ENCODE measurements around the gene SMARCA2.
"Not testable (repeated sequence)": the region's sequence is repeated elsewhere in the genome, so short reads cannot be mapped to it uniquely, and the experiment has no call there.

The SMARCA2 gene

GRCh38 chr9:2145746-2146145 is 130.6 kb downstream of the SMARCA2 start:
- no peak for DNase-seq (ENCODE audit: low spot score)

- not testable (repeated sequence) for DNase-seq (ENCODE audit: low spot score)
Measured at GRCh38 chr9:2146700-2147099, 131.6 kb downstream of the SMARCA2 start.

- DNase-seq (ENCODE audit: low spot score) = no peak
Measured at GRCh38 chr9:2150338-2150737, 135.2 kb downstream of the SMARCA2 start.

- DNase-seq (ENCODE audit: low spot score) = no peak
Measured at GRCh38 chr9:2151171-2151570, 136.0 kb downstream of the SMARCA2 start.

- no peak for DNase-seq (ENCODE audit: low spot score)
Measured at GRCh38 chr9:2152966-2153629, 138.0 kb downstream of the SMARCA2 start.

- no peak for DNase-seq (ENCODE audit: low spot score)
Measured at GRCh38 chr9:2153630-2154217, 138.6 kb downstream of the SMARCA2 start.

GRCh38 chr9:2154731-2155130 is 139.6 kb downstream of the SMARCA2 start:
- no peak for DNase-seq (ENCODE audit: low spot score)

GRCh38 chr9:2155966-2156365 is 140.8 kb downstream of the SMARCA2 start:
- DNase-seq (ENCODE audit: low spot score) = no peak

GRCh38 chr9:2157277-2158110 is 142.3 kb downstream of the SMARCA2 start:
- peak; percentile 78 for DNase-seq (ENCODE audit: low spot score)

GRCh38 chr9:2158111-2158610 is 143.0 kb downstream of the SMARCA2 start:
- DNase-seq (ENCODE audit: low spot score) = peak; percentile 39

GRCh38 chr9:2158766-2159430 is 143.8 kb downstream of the SMARCA2 start:
- no peak for DNase-seq (ENCODE audit: low spot score)

GRCh38 chr9:2159521-2160454 is 144.6 kb downstream of the SMARCA2 start:
- DNase-seq (ENCODE audit: low spot score) = no peak

- no peak for DNase-seq (ENCODE audit: low spot score)
Measured at GRCh38 chr9:2161661-2162060, 146.5 kb downstream of the SMARCA2 start.

GRCh38 chr9:2163231-2163885 is 148.2 kb downstream of the SMARCA2 start:
- no peak for DNase-seq (ENCODE audit: low spot score)

GRCh38 chr9:2164268-2164667 is 149.1 kb downstream of the SMARCA2 start:
- no peak for DNase-seq (ENCODE audit: low spot score)

- no peak for DNase-seq (ENCODE audit: low spot score)
Measured at GRCh38 chr9:2166203-2166602, 151.1 kb downstream of the SMARCA2 start.

GRCh38 chr9:2169035-2169434 is 153.9 kb downstream of the SMARCA2 start:
- no peak for DNase-seq (ENCODE audit: low spot score)

- no peak for DNase-seq (ENCODE audit: low spot score)
Measured at GRCh38 chr9:2170722-2171121, 155.6 kb downstream of the SMARCA2 start.

GRCh38 chr9:2173170-2173569 is 158.0 kb downstream of the SMARCA2 start:
- no peak for DNase-seq (ENCODE audit: low spot score)

GRCh38 chr9:2173861-2174260 is 158.7 kb downstream of the SMARCA2 start:
- no peak for DNase-seq (ENCODE audit: low spot score)

GRCh38 chr9:2174306-2174705 is 159.2 kb downstream of the SMARCA2 start:
- no peak for DNase-seq (ENCODE audit: low spot score)
